ENCODE results near the gene HMCN2. TPM values are rescaled to one million over a fixed set of nuclear protein-coding genes. Genes with fewer than 3 reads are reported as not detected.

HMCN2 gene
- total RNA-seq, 2 donors from 2014 or later = 20.1 to 30.6 TPM

DNA sequence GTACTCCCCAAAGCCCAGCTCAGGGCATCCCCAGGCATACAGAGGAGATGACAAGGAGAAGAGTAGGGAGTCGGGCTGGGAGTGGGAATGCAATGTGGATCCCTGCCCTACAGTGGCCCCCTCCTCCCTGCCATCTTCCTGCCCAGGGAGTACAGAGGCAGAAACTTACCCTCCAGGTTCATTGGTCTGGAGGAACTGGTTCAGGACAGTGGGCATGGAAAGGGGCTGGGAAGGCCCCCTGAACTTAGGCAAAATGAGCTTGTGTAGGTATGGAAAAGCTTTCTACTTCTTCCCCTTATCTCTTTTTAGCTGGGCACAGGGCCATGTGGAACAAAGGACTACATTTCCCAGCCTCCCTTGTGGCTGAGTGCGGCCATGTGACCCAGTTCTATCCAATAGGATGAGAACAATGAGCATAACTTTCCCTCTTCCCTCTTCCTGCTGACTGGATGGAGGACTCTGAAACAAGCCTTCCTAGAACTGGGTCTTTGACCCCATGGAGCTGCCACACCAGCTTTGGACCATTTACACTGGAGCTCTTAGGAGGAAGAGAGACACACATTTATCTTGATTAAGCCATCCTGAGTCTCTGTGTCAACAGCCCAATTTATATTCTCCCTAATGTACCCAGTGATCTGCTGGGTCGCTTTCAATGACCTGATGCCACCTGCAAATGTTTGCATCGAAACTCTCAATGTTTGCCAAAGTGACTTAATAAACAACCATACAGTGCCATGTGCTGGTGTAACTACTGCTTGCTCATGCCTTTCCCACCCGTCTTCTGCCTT is 25.0 kb upstream of the HMCN2 start:
- H3K27ac ChIP-seq = no peak overlapping the region
- no peaks in the 10 kb centered on the region for H3K27me3 ChIP-seq
- no peaks in the 10 kb centered on the region for H3K9me3 ChIP-seq
- H3K4me1 ChIP-seq = no peaks in the 10 kb centered on the region
- TF ChIP-seq, protein P1, sequence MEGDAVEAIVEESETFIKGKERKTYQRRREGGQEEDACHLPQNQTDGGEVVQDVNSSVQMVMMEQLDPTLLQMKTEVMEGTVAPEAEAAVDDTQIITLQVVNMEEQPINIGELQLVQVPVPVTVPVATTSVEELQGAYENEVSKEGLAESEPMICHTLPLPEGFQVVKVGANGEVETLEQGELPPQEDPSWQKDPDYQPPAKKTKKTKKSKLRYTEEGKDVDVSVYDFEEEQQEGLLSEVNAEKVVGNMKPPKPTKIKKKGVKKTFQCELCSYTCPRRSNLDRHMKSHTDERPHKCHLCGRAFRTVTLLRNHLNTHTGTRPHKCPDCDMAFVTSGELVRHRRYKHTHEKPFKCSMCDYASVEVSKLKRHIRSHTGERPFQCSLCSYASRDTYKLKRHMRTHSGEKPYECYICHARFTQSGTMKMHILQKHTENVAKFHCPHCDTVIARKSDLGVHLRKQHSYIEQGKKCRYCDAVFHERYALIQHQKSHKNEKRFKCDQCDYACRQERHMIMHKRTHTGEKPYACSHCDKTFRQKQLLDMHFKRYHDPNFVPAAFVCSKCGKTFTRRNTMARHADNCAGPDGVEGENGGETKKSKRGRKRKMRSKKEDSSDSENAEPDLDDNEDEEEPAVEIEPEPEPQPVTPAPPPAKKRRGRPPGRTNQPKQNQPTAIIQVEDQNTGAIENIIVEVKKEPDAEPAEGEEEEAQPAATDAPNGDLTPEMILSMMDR (IDR thresholded peaks at IDR 0.05) = no peak
- intact Hi-C loops (cut with DNase I) = loop anchor here (10.0 kb wide), 1 partner anchor 104 kb away; no protein-coding TSS in a partner anchor
- H3K9ac ChIP-seq (ENCODE audit: low read depth in 2 of 2, low read length in 2 of 2) = no peak overlapping the region
- H3K36me3 ChIP-seq = no peaks in the 10 kb centered on the region
- peak; percentile 69 for DNase-seq
- H3K4me3 ChIP-seq = no peak overlapping the region

DNA sequence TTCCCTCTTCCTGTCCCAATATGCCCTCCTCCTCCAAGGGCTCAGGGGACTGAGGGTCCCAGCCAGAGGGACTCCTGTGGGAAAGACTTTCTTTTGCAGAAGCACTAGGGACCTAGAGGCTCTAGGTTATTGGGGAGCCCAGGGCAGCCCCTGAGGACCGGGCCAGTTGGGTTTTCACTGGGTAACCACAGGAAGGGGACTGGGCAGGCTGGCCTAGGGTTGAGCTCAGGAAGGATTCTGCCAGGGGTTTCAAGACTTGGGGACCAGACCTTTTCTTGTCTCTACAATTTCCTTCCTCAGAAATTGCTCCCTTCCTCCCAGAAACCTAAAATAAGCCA is 24.4 kb upstream of the HMCN2 start:
- Histone ChIP-seq H3K4me3 (no peak overlapping the region), H3K4me1 (no peaks in the 10 kb centered on the region), H3K9me3 (no peaks in the 10 kb centered on the region), H3K27ac (no peak overlapping the region), H3K9ac (ENCODE audit: low read depth in 2 of 2, low read length in 2 of 2) (no peak overlapping the region), H3K27me3 (no peaks in the 10 kb centered on the region), H3K36me3 (no peaks in the 10 kb centered on the region)
- TF ChIP-seq, protein P1 (IDR thresholded peaks at IDR 0.05) = no peak
- intact Hi-C loops (cut with DNase I) = loop anchor here (10.0 kb wide), 1 partner anchor 104 kb away; no protein-coding TSS in a partner anchor
- no peak for DNase-seq

DNA sequence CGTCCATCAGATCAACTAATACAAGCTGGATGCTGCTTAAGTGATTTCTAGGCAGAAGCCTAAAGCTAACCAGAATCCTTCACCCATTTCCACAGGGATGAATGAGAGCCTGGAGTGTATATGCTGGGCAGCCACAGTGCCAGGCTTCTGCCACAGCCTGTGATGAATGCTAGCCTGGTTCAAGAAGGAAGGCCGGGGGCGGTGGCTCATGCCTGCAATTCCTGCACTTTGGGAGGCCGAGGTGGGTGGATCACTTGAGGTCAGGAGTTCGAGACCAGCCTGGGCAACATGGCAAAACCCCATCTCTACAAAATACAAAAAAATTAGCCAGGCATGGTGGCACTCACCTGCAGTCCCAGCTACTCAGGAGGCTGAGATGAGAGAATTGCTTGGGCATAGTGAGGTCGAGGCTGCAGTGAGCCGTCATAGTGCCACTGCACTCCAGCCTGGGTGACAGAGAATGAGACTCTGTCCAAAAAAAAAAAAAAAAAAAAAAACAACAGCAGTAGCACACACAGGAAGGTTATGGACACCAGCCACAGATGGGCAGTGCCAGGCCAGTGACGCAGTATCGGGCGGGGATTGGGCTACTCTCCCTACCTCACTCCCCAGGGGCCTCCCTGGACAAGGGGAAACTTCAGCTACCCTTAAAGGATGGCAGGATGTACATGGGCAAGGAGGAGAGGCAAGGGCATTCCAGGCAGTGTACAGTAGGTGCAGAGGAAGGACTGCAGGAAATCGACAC is 23.1 kb upstream of the HMCN2 start:
- no peak overlapping the region for H3K9ac ChIP-seq (ENCODE audit: low read depth in 2 of 2, low read length in 2 of 2)
- intact Hi-C loops (cut with DNase I) = loop anchor here (10.0 kb wide), 1 partner anchor 102 kb away; no protein-coding TSS in a partner anchor
- TF ChIP-seq, protein P1 (IDR thresholded peaks at IDR 0.05) = no peak
- no peaks in the 10 kb centered on the region for H3K4me1 ChIP-seq
- no peaks in the 10 kb centered on the region for H3K9me3 ChIP-seq
- DNase-seq = no peak
- H3K27me3 ChIP-seq = no peaks in the 10 kb centered on the region
- H3K27ac ChIP-seq = no peak overlapping the region
- H3K36me3 ChIP-seq = no peaks in the 10 kb centered on the region
- no peak overlapping the region for H3K4me3 ChIP-seq

DNA sequence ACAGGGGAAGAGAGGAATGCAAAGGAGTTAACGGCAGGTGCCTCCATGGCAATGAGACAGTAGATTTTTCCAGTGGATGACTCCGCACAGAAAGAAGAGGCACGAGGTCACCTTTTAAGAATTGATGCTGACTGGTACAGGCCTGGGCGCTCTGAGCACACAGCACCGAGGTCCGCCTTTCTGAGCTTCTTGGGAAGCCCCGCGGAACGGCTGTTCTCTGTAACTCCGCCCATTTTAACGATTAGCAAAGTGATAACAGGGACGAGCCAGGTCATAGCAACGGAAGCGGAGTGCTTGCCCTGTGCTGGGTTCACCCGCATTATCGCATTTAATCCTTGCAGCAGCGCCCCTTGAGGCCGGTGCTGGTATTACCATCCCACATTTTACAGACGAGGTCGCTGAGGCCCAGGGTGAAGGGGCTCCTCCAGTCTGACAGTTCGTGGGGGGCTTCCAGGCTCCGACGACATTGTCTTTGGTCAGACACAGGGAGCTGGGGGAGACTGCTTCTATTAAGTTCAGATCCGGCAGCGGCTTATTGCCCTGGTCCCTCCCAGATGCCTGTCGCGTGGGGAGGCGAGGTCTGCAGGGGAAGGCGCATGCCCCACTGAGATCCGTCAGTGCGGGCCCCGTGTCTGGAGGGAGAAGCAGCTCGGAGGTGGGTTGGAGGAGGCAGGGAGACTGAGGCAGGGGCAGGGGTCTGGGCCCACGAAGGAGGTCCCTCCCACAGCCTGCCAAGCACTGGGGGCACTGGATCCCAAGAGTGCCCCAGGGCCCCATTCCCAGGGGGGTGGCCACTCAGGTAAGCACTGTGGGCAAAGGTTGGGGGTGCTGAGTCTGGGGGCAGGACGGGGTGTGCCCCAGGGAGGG is 22.3 kb upstream of the HMCN2 start:
- no peaks in the 10 kb centered on the region for H3K36me3 ChIP-seq
- no peaks in the 10 kb centered on the region for H3K27me3 ChIP-seq
- no peak overlapping the region for H3K4me3 ChIP-seq
- intact Hi-C loops (cut with DNase I) = loop anchor here (10.0 kb wide), 1 partner anchor 102 kb away; no protein-coding TSS in a partner anchor
- no peaks in the 10 kb centered on the region for H3K9me3 ChIP-seq
- peak; percentile 83 for DNase-seq
- TF ChIP-seq, protein P1 (IDR thresholded peaks at IDR 0.05) = peak; percentile 98
- H3K27ac ChIP-seq = no peak overlapping the region
- no peaks in the 10 kb centered on the region for H3K4me1 ChIP-seq
- no peak overlapping the region for H3K9ac ChIP-seq (ENCODE audit: low read depth in 2 of 2, low read length in 2 of 2)

DNA sequence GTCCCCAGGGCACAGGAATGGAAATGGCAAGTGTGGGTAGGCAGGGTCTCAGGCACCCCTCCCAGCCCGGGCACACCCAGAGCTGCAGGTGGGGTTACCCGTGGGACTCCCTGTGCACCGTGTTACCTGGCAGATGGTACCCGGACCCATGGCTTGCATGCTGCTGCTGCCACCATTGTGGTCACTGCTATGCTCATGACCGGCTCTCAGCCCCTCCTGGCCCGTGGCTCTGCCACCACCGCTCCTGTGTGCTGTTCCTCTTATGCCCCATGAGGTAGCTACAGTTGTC is 21.7 kb upstream of the HMCN2 start:
- no peaks in the 10 kb centered on the region for H3K27me3 ChIP-seq
- H3K36me3 ChIP-seq = no peaks in the 10 kb centered on the region
- no peaks in the 10 kb centered on the region for H3K4me1 ChIP-seq
- no peak overlapping the region for H3K9ac ChIP-seq (ENCODE audit: low read depth in 2 of 2, low read length in 2 of 2)
- TF ChIP-seq, protein P1 (IDR thresholded peaks at IDR 0.05) = no peak
- intact Hi-C loops (cut with DNase I) = loop anchor here (10.0 kb wide), 1 partner anchor 101 kb away; no protein-coding TSS in a partner anchor
- H3K9me3 ChIP-seq = no peaks in the 10 kb centered on the region
- DNase-seq = no peak
- H3K4me3 ChIP-seq = no peak overlapping the region
- H3K27ac ChIP-seq = no peak overlapping the region
